Loucy (cell line): ENCODE results near the gene EIF1AX.

Source experiments
- H2AFZ ChIP-seq: fragments of 200-600 bp; sonication (generic); 2 replicates; pipeline ENCODE4 v1.6.0; 2016; ENCODE audit warnings: antibody characterized with exemption, mild to moderate bottlenecking, low read length, moderate library complexity
- H3F3A ChIP-seq: fragments of 200-600 bp; 2 replicates; pipeline ENCODE4 v1.6.0; 2016; ENCODE audit warnings: antibody characterized with exemption, low read depth, mild to moderate bottlenecking
- H3K27me3 ChIP-seq: fragments of 200-600 bp; sonication (generic); 2 replicates; pipeline ENCODE4 v1.6.1; 2014; ENCODE audit warnings: low read length, mild to moderate bottlenecking; ENCODE audit not compliant: insufficient read depth, poor library complexity, severe bottlenecking
- H3K36me3 ChIP-seq: fragments of 200-600 bp; sonication (generic); 2 replicates; pipeline ENCODE4 v1.6.1; 2016; ENCODE audit warnings: low read length; ENCODE audit not compliant: insufficient read depth
- H3K4me1 ChIP-seq: fragments of 200-600 bp; sonication (generic); 2 replicates; pipeline ENCODE4 v1.5.1; 2014; ENCODE audit warnings: low read length, mild to moderate bottlenecking; ENCODE audit not compliant: insufficient read depth, poor library complexity, severe bottlenecking
- H3K4me2 ChIP-seq: fragments of 200-600 bp; sonication (generic); 2 replicates; pipeline ENCODE4 v1.6.0; 2014; ENCODE audit warnings: antibody characterized with exemption, low read length, low read depth, mild to moderate bottlenecking; ENCODE audit not compliant: poor library complexity, severe bottlenecking
- H3K4me3 ChIP-seq: fragments of 200-600 bp; sonication (generic); 2 replicates; pipeline ENCODE4 v1.5.1; 2014; ENCODE audit warnings: low read length, mild to moderate bottlenecking, mixed read lengths; ENCODE audit not compliant: poor library complexity, severe bottlenecking
- H3K79me2 ChIP-seq: fragments of 200-600 bp; sonication (generic); 2 replicates; pipeline ENCODE4 v1.6.1; 2014; ENCODE audit warnings: low read length; ENCODE audit not compliant: insufficient read depth
- H3K9ac ChIP-seq: fragments of 200-600 bp; sonication (generic); 2 replicates; pipeline ENCODE4 v1.6.0; 2014; ENCODE audit warnings: mild to moderate bottlenecking, low read depth, low read length, moderate library complexity; ENCODE audit not compliant: poor library complexity, severe bottlenecking
- H3K9me2 ChIP-seq: fragments of 200-600 bp; sonication (generic); replicated peaks from 2 replicates; pipeline ENCODE4 v1.6.1; 2016; ENCODE audit warnings: low read depth, low read length, mixed read lengths
- H3K9me3 ChIP-seq: fragments of 200-600 bp; sonication (generic); 2 replicates; pipeline ENCODE4 v1.6.1; 2014; ENCODE audit warnings: mild to moderate bottlenecking, antibody characterized with exemption, low read length, low read depth; ENCODE audit not compliant: insufficient read depth
- H4K20me1 ChIP-seq: fragments of 200-600 bp; sonication (generic); 2 replicates; pipeline ENCODE4 v1.6.0; 2014; ENCODE audit warnings: antibody characterized with exemption, low read length, mild to moderate bottlenecking; ENCODE audit not compliant: insufficient read depth, poor library complexity, severe bottlenecking
- CTCF ChIP-seq: fragments of 200-600 bp; sonication (generic); conservative IDR thresholded peaks from 2 replicates; pipeline ENCODE4 v1.5.1; 2014; ENCODE audit warnings: mild to moderate bottlenecking, antibody characterized with exemption, low read length
- EZH2phosphoT487 ChIP-seq: fragments of 200-600 bp; IDR thresholded peaks from 2 replicates; pipeline ENCODE4 v1.6.1; 2018; ENCODE audit warnings: antibody characterized with exemption, mild to moderate bottlenecking, moderate library complexity, borderline replicate concordance

Gene EIF1AX

GRCh38 chrX:20116577-20117240, 24.9 kb downstream of the EIF1AX start, which contains the start of gene MAP7D2:
Gene MAP7D2, minus strand, starts transcription at chrX:20116907. Its CDS starts 28 bp downstream, at chrX:20116879.
- Histone ChIP-seq H3K36me3 (no peaks in the 10 kb centered on the region), H3F3A (no peaks in the 10 kb centered on the region), H3K9me2 (no peaks in the 10 kb centered on the region), H3K9ac (no peak within 1 kb of the TSS), H3K4me1 (peaks cover 4% of the 10 kb centered on the region), H3K79me2 (no peaks in the 10 kb centered on the region), H4K20me1 (no peaks in the 10 kb centered on the region), H3K9me3 (no peaks in the 10 kb centered on the region), H3K4me3 (no peak within 1 kb of the TSS), H2AFZ (no peak within 1 kb of the TSS), H3K27me3 (no peaks in the 10 kb centered on the region), H3K4me2 (no peak within 1 kb of the TSS)
- TF ChIP-seq EZH2phosphoT487 (no peak), CTCF (no peak)

- Histone ChIP-seq H3K27me3 (no peaks in the 10 kb centered on the region), H3K9me3 (no peaks in the 10 kb centered on the region), H2AFZ (no peak overlapping the region), H3F3A (no peaks in the 10 kb centered on the region), H3K4me2 (no peak overlapping the region), H3K9ac (no peak overlapping the region), H3K4me1 (peaks cover 4% of the 10 kb centered on the region), H3K4me3 (no peak overlapping the region), H4K20me1 (no peaks in the 10 kb centered on the region), H3K79me2 (no peaks in the 10 kb centered on the region), H3K36me3 (no peaks in the 10 kb centered on the region), H3K9me2 (no peaks in the 10 kb centered on the region)
- TF ChIP-seq CTCF (no peak), EZH2phosphoT487 (no peak)
These were observed 25.5 kb downstream of the EIF1AX start for GRCh38 chrX:20116087-20116576.

- no peaks in the 10 kb centered on the region for H4K20me1 ChIP-seq
- no peak overlapping the region for H2AFZ ChIP-seq
- peaks cover 4% of the 10 kb centered on the region for H3K4me1 ChIP-seq
- H3F3A ChIP-seq, result no peaks in the 10 kb centered on the region
- no peaks in the 10 kb centered on the region for H3K9me2 ChIP-seq
- H3K9ac ChIP-seq, result no peak overlapping the region
- no peak overlapping the region for H3K4me3 ChIP-seq
- H3K79me2 ChIP-seq, result no peaks in the 10 kb centered on the region
- no peak overlapping the region for H3K4me2 ChIP-seq
- no peaks in the 10 kb centered on the region for H3K27me3 ChIP-seq
- no peaks in the 10 kb centered on the region for H3K9me3 ChIP-seq
- H3K36me3 ChIP-seq, result no peaks in the 10 kb centered on the region
- TF ChIP-seq CTCF (no peak), EZH2phosphoT487 (no peak)
These were observed 29.4 kb downstream of the EIF1AX start for GRCh38 chrX:20112022-20112774.
